CD4-positive, alpha-beta T cell (primary cell): ENCODE data around the gene HLA-DOA. TPM values are rescaled to one million over a fixed set of nuclear protein-coding genes. Genes with fewer than 3 reads are reported as not detected.

Experiments
- ATAC-seq: fragments of 200-7000 bp; cut with Tn5 transposase; one replicate; pipeline ENCODE4 v1.10.0; 2022; ENCODE audit warnings: mild to moderate bottlenecking; ENCODE audit not compliant: poor library complexity
- CTCF ChIA-PET: fragments of 350-600 bp; sonication (Branson Sonifier 250); formaldehyde crosslinking; loops from one replicate; lab custom pipeline; 2021; ENCODE audit warnings: antibody characterized with exemption, inconsistent platforms; lab: Charles Lee
- POLR2A ChIA-PET: fragments of 350-600 bp; sonication (Branson Sonifier 250); formaldehyde crosslinking; loops from one replicate; lab custom pipeline; 2021; ENCODE audit warnings: antibody characterized with exemption, inconsistent platforms; lab: Charles Lee
- DNase-seq, 14 experiments: peaks; one replicate each; pipeline ENCODE4 v3.0.0-alpha.2; 2013 to 2020; ENCODE audit warnings: mixed read lengths in 2 of 14
- H3K27ac ChIP-seq, 2 donors: one replicate each; pipeline versions ENCODE4 v1.5.1 to v1.7.0; 2013; ENCODE audit warnings: low read length in 2 of 2, low read depth in 1 of 2, mild to moderate bottlenecking in 1 of 2
- H3K27me3 ChIP-seq, 2 experiments: 1 replicate in 1 of 2; 2 replicates in 1 of 2; pipeline versions ENCODE4 v1.6.1 to v1.7.0; 2013; ENCODE audit warnings: low read length in 2 of 2, control low read depth in 1 of 2, mild to moderate bottlenecking in 1 of 2, moderate library complexity in 1 of 2; ENCODE audit not compliant: insufficient read depth in 2 of 2, control insufficient read depth in 1 of 2
- H3K36me3 ChIP-seq: one replicate; pipeline ENCODE4 v1.6.1; 2013; ENCODE audit warnings: low read length, control low read depth; ENCODE audit not compliant: insufficient read depth
- H3K4me1 ChIP-seq: one replicate; pipeline ENCODE4 v1.6.1; 2013; ENCODE audit warnings: low read length, control low read depth; ENCODE audit not compliant: insufficient read depth
- H3K4me3 ChIP-seq: one replicate; pipeline ENCODE4 v1.5.1; 2013; ENCODE audit warnings: mild to moderate bottlenecking, low read length, moderate library complexity
- H3K9me3 ChIP-seq, 2 experiments: 1 replicate in 1 of 2; 2 replicates in 1 of 2; pipeline versions ENCODE4 v1.6.1 to v1.7.0; 2013; ENCODE audit warnings: low read length in 2 of 2, mild to moderate bottlenecking in 2 of 2, control low read depth in 1 of 2, moderate library complexity in 1 of 2; ENCODE audit not compliant: control insufficient read depth in 1 of 2, insufficient read depth in 1 of 2
- H3K27ac Mint-ChIP-seq: one replicate; pipeline ENCODE4 v1.8.0; 2020; ENCODE audit warnings: mixed read lengths
- H3K27me3 Mint-ChIP-seq: one replicate; pipeline ENCODE4 v1.8.0; 2021; ENCODE audit warnings: mixed read lengths
- H3K36me3 Mint-ChIP-seq: one replicate; pipeline ENCODE4 v1.8.0; 2021; ENCODE audit warnings: low read depth, mixed read lengths
- H3K4me1 Mint-ChIP-seq: one replicate; pipeline ENCODE4 v1.8.0; 2021; ENCODE audit warnings: low read depth, mixed read lengths
- H3K4me3 Mint-ChIP-seq: one replicate; pipeline ENCODE4 v1.8.0; 2020; ENCODE audit warnings: mild to moderate bottlenecking, mixed read lengths
- H3K9me3 Mint-ChIP-seq: one replicate; pipeline ENCODE4 v1.8.0; 2020; ENCODE audit warnings: mixed read lengths
- intact Hi-C, 2 experiments: fragments of 100-400 bp; cut with DNase I in 1 of 2; cut with micrococcal nuclease in 1 of 2; formaldehyde crosslinking; loops; one replicate each; pipeline versions ENCODE4 v1.15.1 to v1.9.0; 2023 to 2025; cut with DNase I, micrococcal nuclease
- total RNA-seq, 174 experiments: library from RNA in 2 of 174; stranded (reverse) in 2 of 174; gene quantifications; one replicate each; pipeline ENCODE4 v1.2.3 and lab custom pipeline; 2021 to 2026
- TF ChIP-seq, protein P1 (sequence below): fragments of 200-600 bp; IDR thresholded peaks from one replicate; pipeline ENCODE4 v1.8.0; 2022; ENCODE audit warnings: antibody characterized with exemption, mild to moderate bottlenecking

Gene HLA-DOA
- total RNA-seq, 2 experiments from 2014 or later: 5.9 to 6.1 TPM

DNA sequence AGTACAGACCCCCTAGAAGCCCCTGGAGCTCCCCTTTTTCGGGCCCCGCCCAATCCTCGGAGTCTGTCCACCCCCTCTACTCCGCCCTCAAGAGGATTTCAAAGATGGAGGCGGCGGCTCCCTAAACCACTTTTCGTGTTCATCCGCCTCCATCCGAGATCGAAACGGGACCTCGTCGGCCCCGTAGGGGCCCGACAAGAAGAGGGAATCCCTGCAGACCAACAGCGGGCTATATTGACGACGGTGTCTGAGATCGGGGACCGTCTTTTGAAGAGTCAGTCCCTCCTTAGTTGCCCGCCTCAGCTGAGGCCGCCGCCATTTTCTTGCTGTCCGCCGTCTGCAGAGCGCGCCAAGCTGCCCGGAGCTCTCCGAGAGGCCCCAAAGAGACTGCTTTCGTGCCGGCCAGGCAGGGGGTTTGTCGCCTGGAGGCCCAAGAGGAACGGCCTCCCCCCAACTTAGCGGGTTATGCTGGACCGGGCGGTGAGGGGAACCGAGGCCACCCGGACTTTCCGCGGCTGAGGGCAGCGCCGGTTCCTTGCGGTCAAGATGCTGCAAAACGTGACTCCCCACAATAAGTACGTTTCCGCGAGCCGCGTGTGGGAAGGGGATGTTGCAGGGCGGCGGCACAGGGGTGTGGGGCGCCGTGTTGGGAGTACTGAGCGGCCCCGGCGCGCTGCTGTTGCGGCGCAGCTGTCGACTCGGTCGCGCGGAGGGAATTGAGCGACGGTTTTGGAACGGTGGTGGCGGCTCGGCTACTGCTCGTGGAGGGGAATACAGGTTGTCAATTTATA is 36.8 kb downstream of the HLA-DOA start:
- peak; percentile 2 for ATAC-seq
- no peaks in the 10 kb centered on the region for H3K9me3 ChIP-seq
- TF ChIP-seq, protein P1, sequence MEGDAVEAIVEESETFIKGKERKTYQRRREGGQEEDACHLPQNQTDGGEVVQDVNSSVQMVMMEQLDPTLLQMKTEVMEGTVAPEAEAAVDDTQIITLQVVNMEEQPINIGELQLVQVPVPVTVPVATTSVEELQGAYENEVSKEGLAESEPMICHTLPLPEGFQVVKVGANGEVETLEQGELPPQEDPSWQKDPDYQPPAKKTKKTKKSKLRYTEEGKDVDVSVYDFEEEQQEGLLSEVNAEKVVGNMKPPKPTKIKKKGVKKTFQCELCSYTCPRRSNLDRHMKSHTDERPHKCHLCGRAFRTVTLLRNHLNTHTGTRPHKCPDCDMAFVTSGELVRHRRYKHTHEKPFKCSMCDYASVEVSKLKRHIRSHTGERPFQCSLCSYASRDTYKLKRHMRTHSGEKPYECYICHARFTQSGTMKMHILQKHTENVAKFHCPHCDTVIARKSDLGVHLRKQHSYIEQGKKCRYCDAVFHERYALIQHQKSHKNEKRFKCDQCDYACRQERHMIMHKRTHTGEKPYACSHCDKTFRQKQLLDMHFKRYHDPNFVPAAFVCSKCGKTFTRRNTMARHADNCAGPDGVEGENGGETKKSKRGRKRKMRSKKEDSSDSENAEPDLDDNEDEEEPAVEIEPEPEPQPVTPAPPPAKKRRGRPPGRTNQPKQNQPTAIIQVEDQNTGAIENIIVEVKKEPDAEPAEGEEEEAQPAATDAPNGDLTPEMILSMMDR: no peak
- Mint-ChIP-seq H3K36me3 (peaks cover 90% of the 10 kb centered on the region), H3K4me1 (peaks cover 47% of the 10 kb centered on the region), H3K27me3 (no peaks in the 10 kb centered on the region), H3K9me3 (no peaks in the 10 kb centered on the region), H3K27ac (peak overlapping the region; percentile 100), H3K4me3 (peak overlapping the region; percentile 98)
- H3K36me3 ChIP-seq: peaks cover 53% of the 10 kb centered on the region
- peak overlapping the region; percentile 97 for H3K4me3 ChIP-seq
- intact Hi-C loops: loop anchor here (1.0 to 5.0 kb wide), 4 partner anchors 78 to 1265 kb away; partner anchors contain the start of genes HMGA1 (in 1 of the 2), PSMB8 (in 1 of the 2) and TAP2 (in 1 of the 2)
- peak overlapping the region; percentile 81 to 87 for H3K27ac ChIP-seq
- DNase-seq: peak in 13 of 14 experiments; percentile 37 to 82 (median 60)
- no peaks in the 10 kb centered on the region for H3K27me3 ChIP-seq
- CTCF ChIA-PET: interaction anchor here (0.9 to 13.1 kb wide), 11 partner anchors 9 to 134 kb away, joined by 3 to 177 read pairs (median 11); partner anchors contain the start of genes HLA-DMA, HLA-DMB, PSMB8 and PSMB9
- peaks cover 52% of the 10 kb centered on the region for H3K4me1 ChIP-seq
- POLR2A ChIA-PET: interaction anchor here (0.7 to 12.1 kb wide), 79 partner anchors 10 to 1775 kb away, joined by 3 to 444 read pairs (median 6); partner anchors contain the start of genes AGPAT1, ATF6B, B3GALT4 and BAG6

DNA sequence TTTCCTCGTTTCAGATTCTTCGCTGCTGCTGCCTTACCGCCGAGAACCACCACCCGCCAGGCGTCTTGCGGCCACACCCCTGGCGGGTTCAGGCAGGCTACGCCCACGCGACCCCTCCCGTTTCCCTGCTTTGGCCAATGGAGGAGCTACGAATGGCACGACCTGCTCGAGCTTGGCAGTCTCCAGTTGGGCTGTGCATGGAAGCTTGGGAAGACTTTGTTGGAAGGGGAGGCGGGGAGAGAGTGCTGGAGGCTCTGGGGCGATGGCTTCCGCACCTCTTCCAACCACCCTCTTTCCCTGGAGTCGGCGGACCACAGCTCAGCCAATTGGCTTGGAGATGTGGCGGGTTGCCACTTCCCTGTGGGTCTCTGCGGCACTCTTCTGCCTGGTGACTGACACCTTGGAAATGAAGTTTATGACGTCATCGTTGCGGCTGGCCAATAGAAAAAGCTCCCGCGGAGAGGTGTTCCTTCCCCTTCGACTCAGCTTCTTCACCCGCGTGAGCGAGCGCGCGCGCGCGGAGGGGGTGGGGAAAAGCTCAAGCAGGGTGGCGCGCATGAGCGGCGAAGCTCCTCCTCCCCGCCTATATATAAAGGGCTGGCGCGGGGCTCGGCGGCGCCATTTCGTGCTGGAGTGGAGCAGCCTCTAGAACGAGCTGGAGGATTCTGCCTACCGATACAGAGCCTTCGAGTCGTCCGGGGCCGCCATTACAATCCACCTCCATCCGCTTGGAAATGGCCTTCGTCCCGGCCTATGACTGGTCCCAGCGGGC is 37.6 kb downstream of the HLA-DOA start:
- H3K36me3 Mint-ChIP-seq: peaks cover 87% of the 10 kb centered on the region
- peaks cover 48% of the 10 kb centered on the region for H3K4me1 Mint-ChIP-seq

More for the DNA sequence above, 37.6 kb downstream of the HLA-DOA start:
- Histone ChIP-seq H3K4me1 (peaks cover 52% of the 10 kb centered on the region), H3K27me3 (no peaks in the 10 kb centered on the region), H3K27ac (peak overlapping the region; percentile 91 to 98), H3K36me3 (peaks cover 46% of the 10 kb centered on the region), H3K4me3 (peak overlapping the region; percentile 97), H3K9me3 (no peaks in the 10 kb centered on the region)
- ATAC-seq: peak; percentile 53
- peak overlapping the region; percentile 98 for H3K4me3 Mint-ChIP-seq
- ChIA-PET CTCF (interaction anchor here (0.9 to 13.1 kb wide), 12 partner anchors 9 to 133 kb away, joined by 3 to 177 read pairs (median 10); partner anchors contain the start of genes HLA-DMA, HLA-DMB, PSMB8 and PSMB9), POLR2A (interaction anchor here (0.6 to 12.1 kb wide), 86 partner anchors 9 to 1820 kb away, joined by 3 to 444 read pairs (median 6); partner anchors contain the start of genes AGPAT1, ATF6B, B3GALT4 and BAG6)
- TF ChIP-seq, protein P1: no peak
- H3K27ac Mint-ChIP-seq: peak overlapping the region; percentile 100
- intact Hi-C loops: loop anchor here (1.0 to 5.0 kb wide), 4 partner anchors 77 to 1266 kb away; partner anchors contain the start of genes HMGA1 (in 1 of the 2), PSMB8 (in 1 of the 2) and TAP2 (in 1 of the 2)
- H3K9me3 Mint-ChIP-seq: no peaks in the 10 kb centered on the region
- DNase-seq: peak; percentile 99 to 100 (median 100)
- no peaks in the 10 kb centered on the region for H3K27me3 Mint-ChIP-seq
